Breast epithelium (tissue), 3 donors: ENCODE results near the gene GUCD1.

ENCODE experiments used
- CTCF ChIP-seq, 3 donors: fragments of 450-650 bp; IDR thresholded peaks; one replicate each; pipeline ENCODE4 v1.5.1; 2016 to 2017; ENCODE audit warnings: antibody characterized with exemption in 3 of 3, mild to moderate bottlenecking in 3 of 3, moderate library complexity in 3 of 3
- POLR2A ChIP-seq: fragments of 450-650 bp; IDR thresholded peaks from one replicate; pipeline ENCODE4 v1.6.1; 2016; ENCODE audit warnings: antibody characterized with exemption, mild to moderate bottlenecking, moderate library complexity
- POLR2AphosphoS5 ChIP-seq, 3 donors: sonication (generic); formaldehyde crosslinking; IDR thresholded peaks; one replicate each; pipeline ENCODE4 v1.6.1; 2017; ENCODE audit warnings: antibody characterized with exemption in 3 of 3

GRCh38 chr22:24519496-24519895 lies 35.4 kb downstream of the GUCD1 start:
- TF ChIP-seq CTCF (IDR thresholded peaks at IDR 0.05) = no peak
- TF ChIP-seq POLR2AphosphoS5 (IDR thresholded peaks at IDR 0.05) = no peak
- no peak for TF ChIP-seq POLR2A
